Measurements from ENCODE around the gene MDH1. TPM values are rescaled to one million over a fixed set of nuclear protein-coding genes. Genes with fewer than 3 reads are reported as not detected.
"Not testable (repeated sequence)": the region's sequence is repeated elsewhere in the genome, so short reads cannot be mapped to it uniquely, and the experiment has no call there.

MDH1 gene
- polyA plus RNA-seq, 3 donors = 96.6 to 230 (median 215) TPM

DNA sequence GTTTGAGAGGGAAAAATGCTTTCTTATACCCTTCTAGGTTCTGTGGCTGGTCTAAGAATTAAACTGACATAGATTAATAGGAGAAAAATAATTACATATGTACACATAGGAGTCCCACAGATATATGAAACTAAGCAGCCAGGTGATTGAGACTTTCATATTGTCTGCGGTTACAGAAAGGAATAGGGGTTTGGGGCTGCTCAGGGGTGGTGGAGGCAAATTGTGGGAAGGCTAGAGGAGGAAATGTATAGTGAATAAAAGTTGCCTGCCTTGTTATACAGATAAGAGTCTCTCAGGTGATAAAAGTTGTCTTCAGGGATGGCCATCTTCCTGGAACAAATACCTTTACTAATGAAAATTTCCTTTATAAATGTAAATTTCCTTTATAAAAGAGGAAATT lies 28.6 kb downstream of the MDH1 start:
- H3K27ac ChIP-seq (ENCODE audit: low read depth, low read length) = no peak overlapping the region
- WGBS, 3 donors = 66 to 73% (median 67%) methylated on average over 1 of the region's 1 CpG

GRCh38 chr2:63619328-63619727 lies 30.6 kb downstream of the MDH1 start:
- H3K27ac ChIP-seq (ENCODE audit: low read depth, low read length) = no peak overlapping the region
- 95 to 97% (median 96%) methylated on average over 2 of the region's 2 CpGs for WGBS, 3 donors

DNA sequence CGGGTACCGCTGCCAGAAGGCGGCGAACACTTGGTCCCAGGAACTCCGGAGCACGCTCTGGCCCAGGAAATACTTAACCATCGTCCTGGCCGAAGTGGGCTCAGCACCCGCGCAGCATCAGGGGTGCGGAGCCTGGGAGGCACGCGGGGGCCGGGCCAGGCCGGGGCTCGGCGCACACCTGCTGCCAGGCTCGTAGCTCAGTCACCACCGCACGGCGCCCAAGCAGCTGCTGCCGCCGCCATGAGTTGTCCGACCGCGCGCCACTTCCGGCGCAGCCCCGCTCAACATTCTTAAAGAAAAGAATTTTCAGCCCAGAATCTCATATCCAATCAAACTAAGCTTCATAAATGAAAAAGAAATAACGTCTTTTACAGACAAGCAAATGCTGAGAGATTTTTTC lies 34.0 kb downstream of the MDH1 start:
- H3K27ac ChIP-seq (ENCODE audit: low read depth, low read length) = no peak overlapping the region
- 96% methylated on average over 26 to 31 of the region's 31 CpGs for WGBS, 3 donors

GRCh38 chr2:63623763-63624162 lies 35.0 kb downstream of the MDH1 start:
- H3K27ac ChIP-seq (ENCODE audit: low read depth, low read length) = not testable (repeated sequence)
- WGBS, 3 donors = 84 to 91% (median 84%) methylated on average over 2 of the region's 2 CpGs

DNA sequence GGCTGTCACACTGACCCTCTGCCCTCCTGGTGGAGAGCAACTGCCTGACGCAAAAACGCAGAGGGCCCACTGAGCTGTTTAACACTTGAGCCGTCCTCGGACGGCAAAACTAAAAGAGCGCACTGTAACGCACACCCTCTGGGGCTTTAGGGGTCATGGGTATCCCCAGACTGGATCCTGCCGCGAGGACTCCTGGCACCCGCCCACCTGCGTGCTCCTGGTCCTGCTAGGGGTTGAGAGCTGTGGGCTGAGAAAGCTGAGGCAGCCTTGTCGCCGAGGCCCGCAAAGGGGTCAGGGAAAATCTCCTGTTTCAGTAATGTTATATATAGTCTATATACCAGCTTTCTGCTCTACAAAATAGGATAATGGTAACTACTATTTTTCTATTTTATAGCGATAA lies 39.1 kb downstream of the MDH1 start:
- H3K27ac ChIP-seq (ENCODE audit: low read depth, low read length) = no peak overlapping the region
- WGBS, 3 donors = 94 to 95% (median 94%) methylated on average over 15 of the region's 15 CpGs

- 88 to 93% (median 90%) methylated on average over 1 of the region's 1 CpG for WGBS, 3 donors
Measured at GRCh38 chr2:63628403-63628942, 39.7 kb downstream of the MDH1 start.

DNA sequence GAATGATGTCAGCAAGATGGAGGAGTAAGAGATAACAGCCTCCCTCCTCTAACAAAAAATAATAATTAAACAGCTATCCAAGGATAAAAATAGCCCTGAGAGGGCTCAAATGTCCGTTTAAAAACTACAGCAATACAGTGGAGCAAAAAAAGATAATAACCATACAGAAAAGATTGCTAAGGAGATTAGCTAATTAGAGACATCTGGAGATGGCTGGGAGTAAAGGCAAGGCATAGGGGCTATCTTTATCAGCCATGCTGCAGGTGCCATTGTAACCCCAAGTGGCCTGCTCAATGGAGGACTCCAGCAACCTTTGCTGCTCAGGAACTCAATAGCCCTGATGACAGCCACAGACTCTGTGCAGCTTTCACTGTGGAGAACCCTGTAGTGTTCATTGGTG lies 42.7 kb downstream of the MDH1 start:
- H3K27ac ChIP-seq (ENCODE audit: low read depth, low read length) = no peak overlapping the region
- WGBS, 3 donors = 52 to 63% (median 62%) methylated on average over 1 of the region's 1 CpG

More at GRCh38 chr2:63628403-63628942, 39.7 kb downstream of the MDH1 start:
- H3K27ac ChIP-seq (ENCODE audit: low read depth, low read length) = no peak overlapping the region

- WGBS, 3 donors = 88 to 94% (median 93%) methylated on average over 2 of the region's 2 CpGs
- no peak overlapping the region for H3K27ac ChIP-seq (ENCODE audit: low read depth, low read length)
Measured at GRCh38 chr2:63632382-63632781, 43.6 kb downstream of the MDH1 start.

DNA sequence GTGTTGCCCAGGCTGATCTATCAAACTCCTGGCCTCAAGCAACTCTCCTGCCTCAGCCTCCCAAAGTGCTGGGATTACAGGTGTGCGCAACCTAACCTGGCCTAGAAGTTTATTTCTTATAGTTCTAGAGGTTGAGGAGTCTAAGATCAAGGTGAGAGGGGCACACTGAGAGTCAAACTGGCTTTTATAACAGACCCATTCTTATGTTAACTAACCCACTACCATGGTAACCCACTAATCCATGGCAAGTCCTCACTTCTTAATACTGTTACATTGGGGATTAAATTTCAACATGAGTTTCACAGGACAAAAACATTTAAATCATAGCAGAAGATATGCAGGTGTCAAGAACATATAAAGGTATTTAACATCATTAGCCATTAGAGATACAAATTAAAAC lies 50.6 kb downstream of the MDH1 start:
- H3K27ac ChIP-seq (ENCODE audit: low read depth, low read length) = no peak overlapping the region
- 92 to 97% (median 96%) methylated on average over 1 of the region's 1 CpG for WGBS, 3 donors

DNA sequence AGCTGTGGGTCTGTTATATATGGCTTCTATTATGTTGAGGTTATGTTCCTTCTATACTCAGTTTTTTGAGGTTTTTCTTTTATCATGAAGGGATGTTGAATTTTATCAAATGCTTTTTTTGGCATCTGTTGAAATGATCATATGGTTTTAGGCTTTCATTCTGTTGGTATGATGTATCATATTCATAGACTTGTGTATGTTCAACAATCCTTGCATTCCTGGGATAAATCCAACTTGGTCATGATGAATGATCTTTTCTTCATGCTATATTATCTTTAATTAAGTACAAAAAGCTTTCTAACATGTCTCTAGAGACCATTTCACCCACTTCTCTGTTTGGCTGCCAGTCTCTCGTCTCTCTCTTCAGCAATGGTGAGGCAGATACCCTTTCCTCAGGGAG lies 54.2 kb downstream of the MDH1 start:
- 70 to 84% (median 74%) methylated on average over 1 of the region's 1 CpG for WGBS, 3 donors

GRCh38 chr2:63643486-63643885 lies 54.7 kb downstream of the MDH1 start:
- no peak overlapping the region for H3K27ac ChIP-seq (ENCODE audit: low read depth, low read length)
- 78 to 88% (median 84%) methylated on average over 1 of the region's 1 CpG for WGBS, 3 donors

More for the DNA sequence above, 54.2 kb downstream of the MDH1 start:
- no peak overlapping the region for H3K27ac ChIP-seq (ENCODE audit: low read depth, low read length)

GRCh38 chr2:63648632-63649031 lies 59.9 kb downstream of the MDH1 start:
- no peak overlapping the region for H3K27ac ChIP-seq (ENCODE audit: low read depth, low read length)
- 66 to 80% (median 69%) methylated on average over 2 of the region's 2 CpGs for WGBS, 3 donors

- H3K27ac ChIP-seq (ENCODE audit: low read depth, low read length) = no peak overlapping the region
- whole genome bisulfite sequencing, 3 donors = 80 to 100% (median 90%) methylated on average over 1 of the region's 1 CpG
Measured at GRCh38 chr2:63649829-63650228, 61.1 kb downstream of the MDH1 start.

GRCh38 chr2:63650756-63651155 lies 62.0 kb downstream of the MDH1 start:
- WGBS, 3 donors = 70 to 73% (median 72%) methylated on average over 3 of the region's 3 CpGs
- no peak overlapping the region for H3K27ac ChIP-seq (ENCODE audit: low read depth, low read length)

- WGBS, 3 donors = 68 to 75% (median 74%) methylated on average over 3 of the region's 3 CpGs
- H3K27ac ChIP-seq (ENCODE audit: low read depth, low read length) = no peak overlapping the region
Measured at GRCh38 chr2:63651356-63651755, 62.6 kb downstream of the MDH1 start.

DNA sequence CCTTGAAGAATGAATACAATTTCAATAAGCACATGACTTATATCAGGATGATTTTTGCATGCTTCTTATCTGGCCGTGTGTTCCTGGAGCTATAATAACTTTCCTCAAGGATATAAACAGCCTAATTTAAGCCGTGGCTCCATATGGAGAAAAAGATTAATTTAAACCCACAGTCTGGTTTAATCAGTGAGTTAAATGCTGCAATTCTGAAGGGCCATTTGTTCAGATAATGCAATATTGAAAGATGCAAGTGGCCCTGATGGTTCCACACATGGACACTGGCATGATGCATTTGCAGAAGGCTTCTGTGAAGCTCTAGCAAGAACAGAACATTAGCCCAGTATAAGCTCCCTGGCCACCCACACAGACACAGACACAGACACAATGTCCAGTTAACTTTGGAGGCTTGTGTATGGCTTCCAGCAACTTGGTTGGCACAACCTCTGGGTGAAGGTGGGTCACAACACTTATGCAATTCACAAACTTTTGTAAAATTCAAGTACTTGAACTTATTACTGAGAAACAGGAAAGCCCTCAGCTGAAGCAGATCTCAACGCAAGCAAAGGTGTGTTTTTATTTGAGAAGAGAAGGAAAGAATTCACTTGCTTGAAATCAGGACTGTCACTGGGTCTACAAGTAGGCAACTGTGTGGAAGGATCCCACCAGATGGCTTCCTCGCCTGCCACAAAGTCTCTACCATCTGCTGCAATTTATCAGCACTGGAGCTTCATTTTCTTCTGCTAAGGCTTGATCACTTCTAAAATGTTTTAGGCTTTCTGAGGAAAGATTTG lies 63.3 kb downstream of the MDH1 start:
- 68 to 85% (median 82%) methylated on average over 4 of the region's 4 CpGs for WGBS, 3 donors
- no peak overlapping the region for H3K27ac ChIP-seq (ENCODE audit: low read depth, low read length)

GRCh38 chr2:63652652-63652985 lies 63.9 kb downstream of the MDH1 start:
- 60 to 85% (median 80%) methylated on average over 2 of the region's 2 CpGs for WGBS, 3 donors

GRCh38 chr2:63654959-63655358 lies 66.2 kb downstream of the MDH1 start:
- no peak overlapping the region for H3K27ac ChIP-seq (ENCODE audit: low read depth, low read length)
- 74 to 100% (median 89%) methylated on average over 1 of the region's 1 CpG for WGBS, 3 donors

More at GRCh38 chr2:63652652-63652985, 63.9 kb downstream of the MDH1 start:
- no peak overlapping the region for H3K27ac ChIP-seq (ENCODE audit: low read depth, low read length)
